HepG2 (cell line): ENCODE measurements around the gene MMP26. TPM values are rescaled to one million over a fixed set of nuclear protein-coding genes. Genes with fewer than 3 reads are reported as not detected.

ENCODE experiments used
- ATAC-seq: fragments of 200-7000 bp; cut with Tn5 transposase; 3 replicates; pipeline ENCODE4 v1.9.1; 2020; ENCODE audit warnings: mild to moderate bottlenecking, moderate library complexity
- BruUV-seq: library from RNA; stranded (reverse); fragments of 400-500 nt; replicated peaks from 2 replicates; lab custom pipeline; 2021; lab: Mats Ljungman, UMichigan
- CTCF ChIA-PET: fragments of 300-600 bp; formaldehyde crosslinking; extraction: SDS; loops from one replicate; lab custom pipeline; 2021; ENCODE audit warnings: low total read pairs, inconsistent platforms, low intra/inter-chr PET ratio; lab: Yijun Ruan, JAX
- POLR2A ChIA-PET: fragments of 350-600 bp; sonication (Branson Sonifier 250); formaldehyde crosslinking; loops from one replicate; lab custom pipeline; 2020; ENCODE audit warnings: antibody characterized with exemption, inconsistent platforms; lab: Yijun Ruan, JAX
- DNase-seq: peaks from one replicate; pipeline ENCODE4 v3.0.0-alpha.2; 2015; ENCODE audit warnings: low spot score
- FAIRE-seq: peaks from 3 replicates; lab custom pipeline; 2011; peaks lifted over from hg19 to GRCh38; lab: Jason Lieb, UNC
- H2AFZ ChIP-seq: one replicate; pipeline ENCODE4 v1.6.1; 2011; ENCODE audit warnings: low read length, inconsistent platforms
- H3K27ac ChIP-seq: fragments of 300-600 bp; 3 replicates; pipeline ENCODE4 v1.8.0; 2011; ENCODE audit warnings: mixed run types, mild to moderate bottlenecking, mixed read lengths, low read length, inconsistent platforms; ENCODE audit not compliant: insufficient read depth; ENCODE audit errors: extremely low read length
- H3K27me3 ChIP-seq, 2 experiments: fragments of 200-600 bp in 1 of 2; 2 replicates in 1 of 2; 3 replicates in 1 of 2; pipeline versions ENCODE4 v1.6.0 to v1.8.0; 2011; ENCODE audit warnings: low read length in 2 of 2, mild to moderate bottlenecking in 2 of 2, moderate library complexity in 2 of 2, inconsistent platforms in 1 of 2; ENCODE audit not compliant: insufficient read depth in 2 of 2, control insufficient read depth in 1 of 2
- H3K36me3 ChIP-seq, 2 experiments: fragments of 200-600 bp in 1 of 2; replicated peaks in 1 of 2; 2 replicates in 1 of 2; 3 replicates in 1 of 2; pipeline versions ENCODE4 v1.5.1 to v1.8.0; 2011; ENCODE audit warnings: low read length in 2 of 2, inconsistent platforms in 1 of 2; ENCODE audit not compliant: insufficient read depth in 2 of 2, control insufficient read depth in 1 of 2
- H3K4me1 ChIP-seq: 2 replicates; pipeline ENCODE4 v1.5.1; 2012; ENCODE audit warnings: low read length, inconsistent platforms; ENCODE audit not compliant: insufficient read depth
- H3K4me2 ChIP-seq: 2 replicates; pipeline ENCODE4 v1.6.0; 2011; ENCODE audit warnings: low read depth, low read length, inconsistent platforms
- H3K4me3 ChIP-seq, 3 experiments: fragments of 200-600 bp in 1 of 3; sonication (generic), shearing (Covaris generic) in 1 of 3; replicated peaks in 1 of 3; 2 replicates each; pipeline ENCODE4 v1.5.1; 2011 to 2016; ENCODE audit warnings: low read length in 3 of 3, inconsistent platforms in 2 of 3, low read depth in 2 of 3, mild to moderate bottlenecking in 2 of 3, control low read depth in 1 of 3, mixed read lengths in 1 of 3; ENCODE audit not compliant: insufficient read depth in 1 of 3
- H3K79me2 ChIP-seq: one replicate; pipeline ENCODE4 v1.6.1; 2011; ENCODE audit warnings: low read length, inconsistent platforms; ENCODE audit not compliant: insufficient read depth
- H3K9ac ChIP-seq: 2 replicates; pipeline ENCODE4 v1.6.0; 2011; ENCODE audit warnings: mild to moderate bottlenecking, low read depth, low read length, inconsistent platforms; ENCODE audit not compliant: insufficient read depth
- H3K9me3 ChIP-seq: 2 replicates; pipeline ENCODE4 v1.5.1; 2012; ENCODE audit warnings: mild to moderate bottlenecking, low read length
- H4K20me1 ChIP-seq: 2 replicates; pipeline ENCODE4 v1.6.0; 2011; ENCODE audit warnings: inconsistent platforms, mild to moderate bottlenecking, low read length, moderate library complexity; ENCODE audit not compliant: insufficient read depth
- BRD4 ChIP-seq: sonication (generic); formaldehyde crosslinking; IDR thresholded peaks from 2 replicates; pipeline ENCODE4 v1.4.0; 2020; ENCODE audit warnings: missing genetic modification reagents
- ESRRA ChIP-seq: sonication (generic); formaldehyde crosslinking; IDR thresholded peaks from 2 replicates; pipeline ENCODE4 v1.5.1; 2020; ENCODE audit warnings: mild to moderate bottlenecking, low read depth, missing genetic modification reagents
- NFIC ChIP-seq: IDR thresholded peaks from 2 replicates; pipeline ENCODE4 v1.6.1; 2012; ENCODE audit warnings: mild to moderate bottlenecking, low read length, inconsistent platforms
- NR1H2 ChIP-seq: sonication (generic); formaldehyde crosslinking; IDR thresholded peaks from 2 replicates; pipeline ENCODE4 v1.8.1; 2022; ENCODE audit warnings: low read depth, missing genetic modification reagents, borderline replicate concordance
- SNAPC5 ChIP-seq: sonication (generic); formaldehyde crosslinking; IDR thresholded peaks from 2 replicates; pipeline ENCODE4 v1.8.1; 2023; ENCODE audit warnings: mild to moderate bottlenecking, missing genetic modification reagents, borderline replicate concordance
- SRF ChIP-seq: IDR thresholded peaks from 2 replicates; pipeline ENCODE4 v1.6.1; 2011; ENCODE audit warnings: mild to moderate bottlenecking, low read depth, low read length, moderate library complexity
- TEAD3 ChIP-seq: optimal IDR thresholded peaks from 2 replicates; pipeline ENCODE3; 2016; ENCODE audit warnings: borderline replicate concordance
- ZFP41 ChIP-seq: sonication (generic); formaldehyde crosslinking; IDR thresholded peaks from 2 replicates; pipeline ENCODE4 v1.4.0; 2020; ENCODE audit warnings: mild to moderate bottlenecking, missing genetic modification reagents, borderline replicate concordance
- ZNF20 ChIP-seq: sonication (generic); formaldehyde crosslinking; IDR thresholded peaks from 2 replicates; pipeline ENCODE4 v1.4.0; 2020; ENCODE audit warnings: mild to moderate bottlenecking, moderate library complexity, missing genetic modification reagents
- ZNF274 ChIP-seq: sonication (generic); formaldehyde crosslinking; IDR thresholded peaks from 2 replicates; pipeline ENCODE4 v1.5.1; 2020; ENCODE audit warnings: mild to moderate bottlenecking, missing genetic modification reagents
- ZNF556 ChIP-seq: sonication (generic); formaldehyde crosslinking; IDR thresholded peaks from 2 replicates; pipeline ENCODE4 v1.4.0; 2020; ENCODE audit warnings: mild to moderate bottlenecking, missing genetic modification reagents, borderline replicate concordance
- ZZZ3 ChIP-seq: sonication (generic); formaldehyde crosslinking; IDR thresholded peaks from 2 replicates; pipeline ENCODE4 v1.4.0; 2020; ENCODE audit warnings: missing genetic modification reagents, mild to moderate bottlenecking, borderline replicate concordance
- WGBS: methylation state at CpG from one replicate; pipeline ENCODE4 v1.1.6; 2017; ENCODE audit warnings: low lambda C conversion rate; 5-methylcytosine and 5-hydroxymethylcytosine counted together
- in situ Hi-C: cut with HindIII; loops from 2 replicates; pipeline ENCODE4 v1.10.0; 2017; ENCODE audit warnings: low pct_unique_long_range_greater_than_20kb; ENCODE audit not compliant: extremely low pct_ligation_motif_present
- intact Hi-C: fragments of 100-400 bp; cut with micrococcal nuclease; formaldehyde crosslinking; loops from one replicate; pipeline ENCODE4 v1.10.0; 2022; ENCODE audit not compliant: unreplicated experiment
- polyA plus RNA-seq, 8 experiments: library from polyadenylated mRNA; depleted of rRNA in 3 of 8; stranded (reverse) in 7 of 8; unstranded in 1 of 8; fragments of >200 nt; fragmentation: Illumina TruSeq in 4 of 8; extraction: Trizol in 4 of 8; gene quantifications; 2 replicates each; pipeline versions ENCODE4 v1.2.1 to v1.2.3, GENCODE V29; 2011 to 2016; ENCODE audit warnings: low read depth in 4 of 8, missing spikeins in 1 of 8, mixed read lengths in 1 of 8; ENCODE audit not compliant: insufficient read depth in 1 of 8
- total RNA-seq, 5 experiments: library from RNA; depleted of rRNA; stranded (reverse); fragments of >200 nt; fragmentation: Illumina TruSeq; extraction: Trizol; gene quantifications; 2 replicates each; pipeline ENCODE4 v1.2.3, GENCODE V29; 2016; ENCODE audit warnings: low read depth in 1 of 5
- TF ChIP-seq, protein P1 (sequence below): sonication (generic); formaldehyde crosslinking; conservative IDR thresholded peaks from 2 replicates; pipeline ENCODE4 v1.4.0; 2020; ENCODE audit warnings: missing genetic modification reagents

The MMP26 gene
- total and polyA plus RNA-seq, 2 of the 13 experiments (the other 11 are each of a cell fraction or from before 2014, with no cell fraction given) = not detected

GRCh38 chr11:4677948-4678347, 26.6 kb upstream of the MMP26 start:
- no peak for DNase-seq
- WGBS = 0% methylated on average over 2 of the region's 2 CpGs
- Histone ChIP-seq H3K36me3 (no peaks in the 10 kb centered on the region), H3K9me3 (no peaks in the 10 kb centered on the region), H3K4me2 (no peak overlapping the region)
- in situ Hi-C loops = no loop called here
- TF ChIP-seq SRF = no peak
- TF ChIP-seq, all 625 proteins: peak for 0
- BruUV-seq = no TSS peak
- Histone ChIP-seq H3K27ac (no peak overlapping the region), H2AFZ (no peak overlapping the region), H3K9ac (no peak overlapping the region), H3K79me2 (no peaks in the 10 kb centered on the region), H3K27me3 (peaks cover 0 to 11% of the 10 kb centered on the region in 2 experiments; a peak in 3 of 5 replicates), H3K4me1 (no peaks in the 10 kb centered on the region), H3K4me3 (no peak overlapping the region), H4K20me1 (no peaks in the 10 kb centered on the region)
- intact Hi-C loops = no loop called here
- FAIRE-seq (no peak), ATAC-seq (no peak)
- CTCF ChIA-PET = no interaction called here
- POLR2A ChIA-PET = no interaction called here

DNA sequence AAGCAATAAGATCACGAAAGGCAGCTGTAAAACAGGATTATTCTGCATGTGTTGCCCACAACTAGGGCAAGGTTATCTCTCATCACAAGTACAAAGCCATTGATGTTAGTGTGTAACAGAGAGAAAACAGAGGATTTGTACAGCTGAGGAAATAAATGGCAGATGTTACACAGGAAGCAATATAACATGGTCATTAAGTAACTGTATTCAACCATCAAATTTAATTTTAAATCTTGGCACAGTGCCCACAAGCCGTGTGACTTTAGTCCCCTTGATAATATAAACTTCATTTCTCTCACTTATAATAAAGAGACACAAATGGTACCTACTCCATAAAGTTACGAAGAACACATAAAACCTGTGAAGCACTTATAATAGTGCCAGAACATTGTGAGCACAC, 24.2 kb upstream of the MMP26 start:
- CTCF ChIA-PET = no interaction called here

More for the DNA sequence above, 24.2 kb upstream of the MMP26 start:
- no peaks in the 10 kb centered on the region for H3K36me3 ChIP-seq
- ATAC-seq (no peak), FAIRE-seq (no peak), DNase-seq (no peak)
- no peak overlapping the region for H3K4me3 ChIP-seq
- no peak overlapping the region for H3K9ac ChIP-seq
- intact Hi-C loops (no loop called here), in situ Hi-C loops (no loop called here)
- 13% methylated on average over 3 of the region's 3 CpGs for WGBS
- no peak overlapping the region for H2AFZ ChIP-seq
- POLR2A ChIA-PET = no interaction called here
- no peaks in the 10 kb centered on the region for H3K4me1 ChIP-seq
- no peaks in the 10 kb centered on the region for H3K79me2 ChIP-seq
- H4K20me1 ChIP-seq = no peaks in the 10 kb centered on the region
- no peak overlapping the region for H3K4me2 ChIP-seq
- H3K27me3 ChIP-seq = peaks cover 0 to 11% of the 10 kb centered on the region in 2 experiments; a peak in 3 of 5 replicates
- no peak overlapping the region for H3K27ac ChIP-seq
- H3K9me3 ChIP-seq = no peaks in the 10 kb centered on the region
- TF ChIP-seq ZFP41 (CRISPR knock-in tag) (no peak), TEAD3 (CRISPR knock-in tag) (no peak), NR1H2 (CRISPR knock-in tag) (no peak), BRD4 (CRISPR knock-in tag) (no peak), ZNF556 (CRISPR knock-in tag) (no peak), ZNF274 (CRISPR knock-in tag) (no peak), NFIC (no peak), ESRRA (CRISPR knock-in tag) (no peak), SNAPC5 (CRISPR knock-in tag) (no peak), ZZZ3 (CRISPR knock-in tag) (no peak), ZNF20 (CRISPR knock-in tag) (no peak)
- TF ChIP-seq, protein P1, sequence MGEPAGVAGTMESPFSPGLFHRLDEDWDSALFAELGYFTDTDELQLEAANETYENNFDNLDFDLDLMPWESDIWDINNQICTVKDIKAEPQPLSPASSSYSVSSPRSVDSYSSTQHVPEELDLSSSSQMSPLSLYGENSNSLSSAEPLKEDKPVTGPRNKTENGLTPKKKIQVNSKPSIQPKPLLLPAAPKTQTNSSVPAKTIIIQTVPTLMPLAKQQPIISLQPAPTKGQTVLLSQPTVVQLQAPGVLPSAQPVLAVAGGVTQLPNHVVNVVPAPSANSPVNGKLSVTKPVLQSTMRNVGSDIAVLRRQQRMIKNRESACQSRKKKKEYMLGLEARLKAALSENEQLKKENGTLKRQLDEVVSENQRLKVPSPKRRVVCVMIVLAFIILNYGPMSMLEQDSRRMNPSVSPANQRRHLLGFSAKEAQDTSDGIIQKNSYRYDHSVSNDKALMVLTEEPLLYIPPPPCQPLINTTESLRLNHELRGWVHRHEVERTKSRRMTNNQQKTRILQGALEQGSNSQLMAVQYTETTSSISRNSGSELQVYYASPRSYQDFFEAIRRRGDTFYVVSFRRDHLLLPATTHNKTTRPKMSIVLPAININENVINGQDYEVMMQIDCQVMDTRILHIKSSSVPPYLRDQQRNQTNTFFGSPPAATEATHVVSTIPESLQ (CRISPR knock-in tag) = no peak
- BruUV-seq = no TSS peak
